WTC11 (cell line): Measurements from ENCODE around the gene SH3PXD2A. TPM values are rescaled to one million over a fixed set of nuclear protein-coding genes. Genes with fewer than 3 reads are reported as not detected.

Experiments used
- ATAC-seq: fragments of 200-7000 bp; cut with Tn5 transposase; 2 replicates; pipeline ENCODE4 v1.10.0; 2021; ENCODE audit warnings: mild to moderate bottlenecking, moderate library complexity
- CTCF ChIA-PET: fragments of 300-600 bp; sonication (Branson Sonifier 250); formaldehyde crosslinking; loops from one replicate; lab custom pipeline; 2021; ENCODE audit warnings: antibody characterized with exemption; lab: Charles Lee
- POLR2A ChIA-PET: fragments of 350-600 bp; sonication (Branson Sonifier 250); formaldehyde crosslinking; loops from one replicate; lab custom pipeline; 2021; ENCODE audit warnings: antibody characterized with exemption; lab: Charles Lee
- DNase-seq: peaks from one replicate; pipeline ENCODE4 v3.0.0; 2021; ENCODE audit warnings: low spot score
- H3K27ac Mint-ChIP-seq: 2 replicates; pipeline ENCODE4 v1.8.0; 2021; ENCODE audit warnings: mixed read lengths
- H3K27me3 Mint-ChIP-seq: 2 replicates; pipeline ENCODE4 v1.8.0; 2021; ENCODE audit warnings: low read depth, mild to moderate bottlenecking, moderate library complexity, mixed read lengths
- H3K36me3 Mint-ChIP-seq: 2 replicates; pipeline ENCODE4 v1.8.0; 2021; ENCODE audit warnings: mixed read lengths
- H3K4me1 Mint-ChIP-seq: 2 replicates; pipeline ENCODE4 v1.8.0; 2022; ENCODE audit warnings: mixed read lengths
- H3K4me3 Mint-ChIP-seq: 2 replicates; pipeline ENCODE4 v1.8.0; 2021; ENCODE audit warnings: mild to moderate bottlenecking, moderate library complexity, mixed read lengths
- H3K9me3 Mint-ChIP-seq: 2 replicates; pipeline ENCODE4 v1.8.0; 2021; ENCODE audit warnings: mixed read lengths
- ATF1 ChIP-seq: sonication (generic); formaldehyde crosslinking; IDR thresholded peaks from 2 replicates; pipeline ENCODE4 v1.8.1; 2023; ENCODE audit warnings: mild to moderate bottlenecking, moderate library complexity, missing genetic modification reagents
- CBFB ChIP-seq: sonication (generic); formaldehyde crosslinking; IDR thresholded peaks from 2 replicates; pipeline ENCODE4 v1.8.1; 2022; ENCODE audit warnings: mild to moderate bottlenecking, low read depth, missing genetic modification reagents
- CREM ChIP-seq: sonication (generic); formaldehyde crosslinking; IDR thresholded peaks from 2 replicates; pipeline ENCODE4 v1.8.1; 2022; ENCODE audit warnings: mild to moderate bottlenecking, missing genetic modification reagents, moderate library complexity
- EMX1 ChIP-seq: fragments of 250-450 bp; sonication (Bioruptor Pico); IDR thresholded peaks from 2 replicates; pipeline ENCODE4 v1.8.0; 2021; ENCODE audit warnings: mild to moderate bottlenecking
- FOXP4 ChIP-seq: sonication (generic); formaldehyde crosslinking; IDR thresholded peaks from 2 replicates; pipeline ENCODE4 v1.8.0; 2022; ENCODE audit warnings: mild to moderate bottlenecking, missing genetic modification reagents
- GRHL2 ChIP-seq: fragments of 250-450 bp; sonication (Bioruptor Pico); IDR thresholded peaks from 2 replicates; pipeline ENCODE4 v1.8.0; 2022; ENCODE audit warnings: mild to moderate bottlenecking, moderate library complexity; ENCODE audit not compliant: insufficient replicate concordance, severe bottlenecking
- HMGXB4 ChIP-seq: sonication (generic); formaldehyde crosslinking; IDR thresholded peaks from 2 replicates; pipeline ENCODE4 v1.8.1; 2023; ENCODE audit warnings: mild to moderate bottlenecking, moderate library complexity, missing genetic modification reagents
- KAT7 ChIP-seq: sonication (generic); formaldehyde crosslinking; IDR thresholded peaks from 2 replicates; pipeline ENCODE4 v1.8.1; 2023; ENCODE audit warnings: missing genetic modification reagents, mild to moderate bottlenecking, borderline replicate concordance
- MAX ChIP-seq: sonication (generic); formaldehyde crosslinking; IDR thresholded peaks from 2 replicates; pipeline ENCODE4 v1.8.0; 2022; ENCODE audit warnings: mild to moderate bottlenecking, missing genetic modification reagents
- MLX ChIP-seq: sonication (generic); formaldehyde crosslinking; IDR thresholded peaks from 2 replicates; pipeline ENCODE4 v1.8.1; 2023; ENCODE audit warnings: mild to moderate bottlenecking, missing genetic modification reagents, moderate library complexity
- NFYB ChIP-seq: sonication (generic); formaldehyde crosslinking; conservative IDR thresholded peaks from 2 replicates; pipeline ENCODE4 v1.8.0; 2022; ENCODE audit warnings: low read depth, missing genetic modification reagents
- OVOL2 ChIP-seq: fragments of 250-450 bp; sonication (Bioruptor Pico); IDR thresholded peaks from 2 replicates; pipeline ENCODE4 v1.9.0; 2021; ENCODE audit warnings: mild to moderate bottlenecking, borderline replicate concordance
- SP1 ChIP-seq: sonication (generic); formaldehyde crosslinking; conservative IDR thresholded peaks from 2 replicates; pipeline ENCODE4 v1.8.1; 2022; ENCODE audit warnings: missing genetic modification reagents
- USF1 ChIP-seq: sonication (generic); formaldehyde crosslinking; IDR thresholded peaks from 2 replicates; pipeline ENCODE4 v1.8.0; 2022; ENCODE audit warnings: mild to moderate bottlenecking, missing genetic modification reagents
- ZNF416 ChIP-seq: fragments of 250-450 bp; sonication (Bioruptor Pico); IDR thresholded peaks from 2 replicates; pipeline ENCODE4 v1.9.0; 2021; ENCODE audit warnings: mild to moderate bottlenecking, inconsistent platforms
- ZNF512 ChIP-seq: sonication (generic); formaldehyde crosslinking; IDR thresholded peaks from 2 replicates; pipeline ENCODE4 v1.8.1; 2022; ENCODE audit warnings: missing genetic modification reagents, borderline replicate concordance
- ZNF532 ChIP-seq: fragments of 250-450 bp; sonication (Bioruptor Pico); IDR thresholded peaks from 2 replicates; pipeline ENCODE4 v1.9.0; 2021; ENCODE audit warnings: mild to moderate bottlenecking, borderline replicate concordance
- total RNA-seq: library from RNA; stranded (reverse); gene quantifications from 3 replicates; pipeline ENCODE4 v1.2.3, GENCODE V29; 2021

The SH3PXD2A gene
- total RNA-seq, 1 experiment from 2014 or later, result 15.7 TPM

- TF ChIP-seq ZNF512 (CRISPR knock-in tag), result no peak
- no peak for TF ChIP-seq GRHL2
- TF ChIP-seq CBFB (CRISPR knock-in tag), result no peak
- TF ChIP-seq NFYB (CRISPR knock-in tag), result no peak
- TF ChIP-seq, all 79 proteins: peak for 0
Measured at GRCh38 chr10:103681617-103682399, 173.6 kb downstream of the SH3PXD2A start (continued).

GRCh38 chr10:103680869-103681236, 174.5 kb downstream of the SH3PXD2A start:
- H3K36me3 Mint-ChIP-seq, result no peaks in the 10 kb centered on the region
- H3K27ac Mint-ChIP-seq, result no peak overlapping the region
- ChIA-PET POLR2A (no interaction called here), CTCF (no interaction called here)
- TF ChIP-seq EMX1 (CRISPR knock-in tag) (no peak), MLX (CRISPR knock-in tag) (no peak), ATF1 (CRISPR knock-in tag) (no peak), KAT7 (CRISPR knock-in tag) (no peak), MAX (CRISPR knock-in tag) (no peak), USF1 (CRISPR knock-in tag) (no peak), OVOL2 (CRISPR knock-in tag) (no peak), SP1 (CRISPR knock-in tag) (no peak), NFYB (CRISPR knock-in tag) (no peak), CREM (CRISPR knock-in tag) (no peak)
- ATAC-seq (no peak), DNase-seq (no peak)
- no peaks in the 10 kb centered on the region for H3K27me3 Mint-ChIP-seq
- no peaks in the 10 kb centered on the region for H3K9me3 Mint-ChIP-seq
- H3K4me1 Mint-ChIP-seq, result peaks cover 27% of the 10 kb centered on the region
- no peak overlapping the region for H3K4me3 Mint-ChIP-seq

GRCh38 chr10:103679096-103679790, 176.1 kb downstream of the SH3PXD2A start:
- H3K4me3 Mint-ChIP-seq, result no peak overlapping the region
- no peak overlapping the region for H3K27ac Mint-ChIP-seq
- POLR2A ChIA-PET, result no interaction called here
- H3K36me3 Mint-ChIP-seq, result no peaks in the 10 kb centered on the region
- DNase-seq (no peak), ATAC-seq (no peak; the same call in 1 of the 2 replicates)
- no peaks in the 10 kb centered on the region for H3K27me3 Mint-ChIP-seq
- no peaks in the 10 kb centered on the region for H3K9me3 Mint-ChIP-seq
- CTCF ChIA-PET, result interaction anchor here (0.6 to 1.6 kb wide), 11 partner anchors 9 to 89 kb away, joined by 3 to 7 read pairs (median 4); no protein-coding TSS in a partner anchor
- H3K4me1 Mint-ChIP-seq, result peaks cover 21% of the 10 kb centered on the region
- TF ChIP-seq FOXP4 (CRISPR knock-in tag) (no peak), ZNF532 (CRISPR knock-in tag) (no peak), ZNF416 (CRISPR knock-in tag) (no peak), MLX (CRISPR knock-in tag) (no peak), HMGXB4 (no peak)
